Fibroblast of peridontal ligament (primary cell): Measurements from ENCODE around the gene PFDN2.
A peak's percentile ranks its signal among the peaks of the same experiment; 100 is the strongest.

ENCODE experiments used
- DNase-seq: peaks from one replicate; pipeline ENCODE4 v3.0.0-alpha.2; 2010; ENCODE audit errors: extremely low read depth

Gene PFDN2

GRCh38 chr1:161099090-161099802, 18.6 kb downstream of the PFDN2 start:
- no peak for DNase-seq

DNA sequence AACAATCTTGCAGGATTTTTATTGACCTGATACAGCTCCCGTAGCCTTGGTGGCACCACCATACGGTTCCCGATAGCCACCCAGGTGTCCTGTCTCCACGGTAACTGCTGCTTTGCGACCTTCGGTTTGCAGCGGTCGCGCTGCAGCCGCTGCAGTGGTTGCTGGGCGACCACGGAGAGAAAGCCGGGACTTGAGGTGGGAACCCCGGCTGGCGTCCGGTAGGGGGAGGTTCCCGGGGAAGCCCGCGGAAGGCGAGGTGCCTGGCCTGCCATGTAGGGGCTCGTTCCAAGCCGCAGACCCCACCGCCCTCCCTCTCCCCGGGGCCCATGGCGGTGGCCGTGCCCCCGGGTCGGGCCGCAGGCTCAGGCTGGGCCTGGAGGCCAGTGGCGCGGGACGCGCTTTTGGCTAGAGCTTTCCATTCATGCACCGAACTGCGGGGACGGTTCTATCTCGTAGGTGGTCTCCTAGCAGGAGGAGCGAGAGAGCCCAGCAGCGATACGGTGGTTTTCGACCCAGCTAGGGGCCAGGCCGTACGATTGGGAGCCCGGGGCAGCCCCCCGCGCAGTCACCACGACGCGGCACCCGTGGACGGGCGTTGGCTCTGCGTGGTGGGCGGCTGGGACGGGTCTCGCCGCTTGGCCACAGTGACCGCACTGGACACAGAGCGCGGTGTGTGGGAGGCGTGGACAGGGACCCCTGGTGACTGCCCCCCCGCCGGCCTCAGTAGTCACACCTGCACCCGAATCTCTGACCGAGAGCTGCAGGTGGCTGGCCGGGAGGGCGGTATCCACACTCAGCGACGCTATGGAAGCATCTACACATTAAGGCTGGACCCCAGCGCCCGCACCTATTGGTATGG, 19.4 kb downstream of the PFDN2 start, which contains the start of gene KLHDC9:
TSS of gene KLHDC9 (plus strand) at position 152 of the 859 bp plus-strand sequence. CDS start at position 327, 175 bp downstream.
- peak; percentile 60 for DNase-seq

GRCh38 chr1:161096530-161096929, 21.3 kb downstream of the PFDN2 start:
- DNase-seq, result peak; percentile 82

- DNase-seq, result no peak
Observed at GRCh38 chr1:161096015-161096414, 21.8 kb downstream of the PFDN2 start.

GRCh38 chr1:161095230-161095629, 22.6 kb downstream of the PFDN2 start:
- DNase-seq, result no peak

- no peak for DNase-seq
Observed at GRCh38 chr1:161094481-161094880, 23.4 kb downstream of the PFDN2 start.

DNA sequence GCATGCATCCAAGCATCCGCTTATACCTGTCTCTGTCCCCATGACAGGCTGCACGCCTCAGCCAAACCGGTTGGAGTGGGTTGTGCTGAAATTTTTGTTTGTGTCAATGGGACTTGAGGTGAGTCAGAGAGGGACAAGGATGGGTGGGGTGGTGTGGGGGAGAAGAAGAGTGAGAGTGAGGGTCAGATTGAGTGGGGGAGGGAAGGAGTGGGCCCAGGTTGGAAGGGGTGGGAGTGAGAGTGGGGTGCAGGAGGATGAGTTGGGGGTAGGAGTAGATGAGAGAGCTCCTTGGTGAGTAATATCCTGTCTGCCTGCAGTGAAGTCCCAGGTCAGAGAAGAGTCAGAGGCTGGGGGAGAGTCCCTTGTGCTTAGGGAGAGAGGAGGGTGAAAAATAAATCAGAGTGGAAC, 25.2 kb downstream of the PFDN2 start:
- DNase-seq, result no peak

DNA sequence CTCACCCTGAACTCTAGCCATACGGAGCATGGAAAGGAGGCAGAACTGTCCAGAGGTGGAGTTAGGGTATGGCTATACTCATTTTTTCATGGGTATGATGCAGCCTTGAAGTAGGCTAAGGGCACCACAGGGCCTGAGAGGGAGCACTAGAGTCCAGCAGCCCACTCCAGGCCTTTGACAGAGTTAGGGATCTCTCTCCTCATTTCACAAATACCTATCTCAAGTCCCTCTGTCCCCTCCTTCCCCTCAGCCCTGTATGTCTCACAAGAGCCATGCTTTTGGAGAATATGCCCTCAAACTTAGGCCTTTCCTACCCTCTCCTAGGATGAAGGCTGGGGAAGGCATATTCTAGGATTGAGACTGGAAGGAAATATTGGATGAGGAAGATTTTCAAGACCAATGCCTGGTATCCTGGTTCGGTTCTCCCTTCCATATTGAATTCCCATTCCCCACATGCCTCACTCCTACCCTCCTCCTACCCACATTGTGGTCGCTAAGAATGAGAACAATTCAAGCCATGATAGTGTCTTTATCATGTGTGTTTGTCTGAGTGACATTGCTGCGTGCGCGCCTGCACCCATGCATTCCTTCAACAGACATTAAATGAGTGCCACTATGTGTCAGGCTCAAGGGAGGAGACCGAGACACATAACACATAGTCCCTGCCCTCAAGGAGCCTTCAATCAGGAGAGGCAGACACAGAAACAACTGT, 25.9 kb downstream of the PFDN2 start:
- DNase-seq, result no peak

DNA sequence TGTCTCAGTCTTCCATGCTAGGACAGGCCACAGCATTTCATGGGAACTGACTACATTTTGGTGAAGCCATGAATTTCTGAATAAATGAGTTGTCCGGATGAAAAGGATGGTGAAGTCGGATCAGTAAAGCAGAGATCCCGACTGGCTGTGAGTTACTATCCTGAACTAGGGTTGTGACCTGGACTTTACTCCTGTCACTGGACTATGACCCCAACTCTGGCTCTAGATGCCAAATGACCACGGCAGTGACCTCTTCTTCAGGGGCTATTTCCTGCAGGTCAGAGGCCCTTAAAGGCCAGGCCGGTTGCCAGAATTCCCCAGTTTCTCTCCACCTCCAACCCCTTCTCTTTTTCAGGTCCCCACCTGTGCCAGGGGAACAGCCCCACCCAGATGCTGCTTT, 26.7 kb downstream of the PFDN2 start:
- DNase-seq, result no peak

DNA sequence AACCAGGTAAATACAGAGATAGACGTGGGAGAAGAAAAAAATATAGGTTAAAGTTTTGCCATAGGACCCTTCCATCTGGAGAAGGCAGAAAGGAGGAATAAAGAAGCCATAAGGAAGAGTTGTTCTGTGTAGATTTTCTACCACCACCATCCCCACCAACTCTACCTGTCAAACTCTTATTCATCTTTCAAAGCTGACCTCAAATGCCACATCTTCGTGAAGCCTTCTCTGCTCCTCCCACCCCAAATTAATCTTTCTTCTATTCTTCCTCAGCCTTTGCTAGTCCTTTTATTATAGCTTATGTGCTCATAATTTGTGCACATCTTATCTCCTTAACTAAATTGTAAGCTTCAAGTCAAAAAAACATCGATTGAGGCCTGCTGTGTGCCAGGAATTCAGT, 27.2 kb downstream of the PFDN2 start:
- DNase-seq, result no peak

DNA sequence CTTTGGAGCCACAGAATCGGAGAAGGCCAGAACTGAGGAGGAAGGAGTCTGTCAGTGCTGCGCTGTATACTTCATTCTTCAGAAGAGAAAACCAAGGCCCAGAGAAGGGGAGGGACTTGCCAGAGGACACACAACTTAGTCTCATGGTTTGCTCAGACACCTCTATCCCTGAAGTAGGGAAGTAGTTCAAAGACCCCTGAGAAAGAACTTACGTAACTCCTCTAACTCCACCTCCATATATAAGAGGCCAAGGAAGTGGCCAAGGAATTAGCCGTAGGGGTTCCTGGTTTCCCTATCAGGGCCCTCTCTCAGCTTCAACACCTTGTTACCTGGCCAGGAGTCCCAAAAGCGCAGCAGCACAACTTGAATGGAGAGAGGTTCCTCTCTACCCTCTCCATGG, 27.9 kb downstream of the PFDN2 start:
- DNase-seq, result no peak

- no peak for DNase-seq
Observed at GRCh38 chr1:161089251-161089924, 28.4 kb downstream of the PFDN2 start, which contains the start of gene NECTIN4. TSS of gene NECTIN4 (minus strand) at chr1:161089558. CDS start at chr1:161089296, 262 bp downstream.

DNA sequence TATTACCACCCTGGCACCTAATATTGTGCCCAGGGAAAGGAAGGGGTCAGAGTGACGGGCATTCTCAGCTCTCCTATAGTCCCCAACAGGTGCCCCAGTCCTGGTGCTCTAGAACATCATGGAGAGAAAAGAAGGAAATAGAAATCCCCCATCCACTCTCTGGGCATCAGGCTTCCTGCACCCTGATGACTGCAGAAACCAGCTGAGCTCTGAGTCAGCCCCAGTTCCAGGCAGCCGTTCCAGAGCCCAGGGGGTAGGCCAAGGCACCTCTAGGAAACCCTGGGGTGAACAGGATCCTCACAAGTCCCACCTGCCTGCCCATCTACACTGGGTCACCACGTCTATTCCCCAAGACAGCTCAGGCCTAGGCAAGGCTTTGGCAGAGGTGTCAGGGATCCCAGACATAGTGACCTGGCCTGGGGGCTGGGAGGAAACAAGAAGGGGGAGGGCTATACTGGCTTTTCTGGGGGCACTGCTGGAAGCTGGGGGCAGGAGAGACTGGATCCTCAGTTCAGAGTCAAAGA, 29.2 kb downstream of the PFDN2 start:
- peak; percentile 30 for DNase-seq

DNA sequence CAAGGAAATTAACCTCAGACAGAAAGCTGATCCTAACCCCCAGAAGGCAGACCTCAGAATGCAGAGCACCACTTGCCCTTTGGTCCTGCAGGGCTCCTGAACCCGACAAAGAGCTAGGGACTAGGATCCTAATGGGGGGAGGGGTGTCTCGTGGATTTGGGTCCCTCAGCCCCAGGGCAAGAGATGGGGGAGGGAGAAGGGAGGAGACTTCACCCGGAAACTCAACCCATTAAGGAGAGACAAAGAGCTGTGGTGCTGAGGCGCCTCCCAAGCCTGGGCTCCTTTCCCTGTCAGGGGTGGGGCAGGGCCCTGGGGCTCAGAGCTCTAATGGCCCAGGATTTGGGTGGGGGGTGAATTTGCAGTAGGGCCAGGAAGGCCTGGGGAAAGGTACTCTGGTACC, 31.4 kb downstream of the PFDN2 start:
- DNase-seq, result no peak

DNA sequence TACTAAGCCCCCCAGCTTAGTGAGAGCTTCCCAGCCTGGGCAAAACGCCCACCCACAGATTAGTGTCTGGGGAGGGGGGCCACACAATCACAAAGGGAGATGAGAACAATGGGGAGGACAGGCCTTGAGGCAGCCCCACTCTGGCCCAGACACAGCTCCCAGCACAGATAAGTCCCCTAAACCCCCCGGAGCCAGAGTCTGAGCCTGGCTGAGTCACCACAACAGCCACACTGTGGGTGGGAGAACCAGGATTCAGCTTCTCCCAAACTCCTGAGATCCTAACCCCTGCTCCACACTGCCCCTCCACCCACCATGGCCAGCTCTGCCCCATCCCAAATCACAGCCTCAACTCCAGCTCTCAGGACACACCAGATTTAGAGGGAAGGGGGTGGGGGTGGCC, 32.7 kb downstream of the PFDN2 start:
- DNase-seq, result no peak

GRCh38 chr1:161084597-161084988, 33.2 kb downstream of the PFDN2 start:
- DNase-seq, result no peak

DNA sequence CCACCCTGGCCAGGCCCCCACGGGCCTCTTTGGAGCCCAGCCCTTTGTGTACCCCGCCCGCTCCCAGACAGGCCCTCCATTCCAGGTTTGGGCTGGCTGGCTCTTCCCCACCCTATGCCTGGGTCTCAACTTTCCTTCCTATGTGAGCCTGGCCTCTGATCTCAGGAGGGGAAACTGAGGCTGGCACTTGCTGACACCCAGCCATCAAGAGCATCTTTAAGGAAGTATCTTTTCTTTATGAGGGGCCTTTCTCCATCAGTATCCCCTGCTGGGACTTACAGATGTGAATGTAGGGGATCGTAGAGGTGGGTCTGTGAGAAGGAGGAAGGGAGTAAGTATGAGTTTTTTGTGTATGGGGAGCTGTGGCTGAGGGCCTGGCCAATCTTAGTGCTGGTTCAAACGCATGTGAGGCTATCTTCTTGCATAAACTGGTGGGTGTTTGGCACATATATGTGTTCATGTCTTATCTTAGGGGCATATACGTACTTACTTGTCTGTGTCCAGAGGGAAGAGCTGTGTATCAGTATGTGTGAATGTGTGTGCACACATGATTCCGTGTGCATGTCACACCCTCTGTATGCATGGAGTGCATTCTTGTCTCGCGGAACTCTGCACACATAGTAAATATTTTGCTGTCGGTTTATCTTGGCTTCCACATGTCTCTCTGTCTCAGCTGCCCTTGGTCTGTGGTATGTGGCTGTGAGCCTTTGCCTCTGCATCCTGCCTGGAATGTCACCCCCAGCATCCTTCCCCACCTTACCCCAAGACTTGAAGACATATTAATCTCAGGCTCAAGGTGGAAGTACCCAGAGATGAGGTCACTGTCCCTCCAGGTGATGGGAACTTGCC, 33.9 kb downstream of the PFDN2 start:
- peak; percentile 11 for DNase-seq

DNA sequence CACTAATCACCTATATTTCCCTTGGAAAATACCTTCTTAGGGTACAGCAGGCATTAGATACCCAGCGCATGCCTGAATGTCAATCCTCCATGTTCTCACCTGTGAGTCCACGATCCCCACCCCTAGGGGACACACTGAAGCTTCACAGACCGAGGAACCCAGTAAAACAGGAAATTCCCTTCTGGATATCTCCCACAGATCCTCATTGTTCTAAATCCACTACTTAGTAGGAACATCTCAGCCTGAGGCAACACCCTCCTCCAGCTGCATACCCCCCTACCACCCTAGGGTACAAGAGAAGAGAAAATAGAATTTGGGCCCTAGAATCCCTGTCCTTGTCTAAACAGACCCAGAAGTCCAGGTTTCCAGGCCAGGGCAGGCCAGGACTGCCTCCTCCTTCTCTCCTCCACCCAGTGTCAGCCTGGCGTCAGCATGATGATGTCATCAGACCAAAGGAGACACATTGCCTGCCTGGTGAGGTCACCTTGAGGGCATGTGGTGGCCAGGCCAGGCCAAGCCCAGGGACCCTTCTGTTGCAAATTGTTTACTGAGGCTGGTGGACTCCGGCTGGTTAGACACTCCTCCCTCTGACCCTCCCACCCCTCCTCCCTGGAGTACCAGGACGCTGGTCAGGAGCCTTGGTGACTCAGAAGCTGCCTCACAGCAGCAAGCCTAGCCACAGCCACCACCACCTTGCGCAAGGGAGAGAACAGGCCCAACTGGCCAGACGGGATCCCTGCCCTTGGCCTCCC, 34.7 kb downstream of the PFDN2 start:
- peak; percentile 85 for DNase-seq

- no peak for DNase-seq
Observed at GRCh38 chr1:161082483-161082882, 35.4 kb downstream of the PFDN2 start.

DNA sequence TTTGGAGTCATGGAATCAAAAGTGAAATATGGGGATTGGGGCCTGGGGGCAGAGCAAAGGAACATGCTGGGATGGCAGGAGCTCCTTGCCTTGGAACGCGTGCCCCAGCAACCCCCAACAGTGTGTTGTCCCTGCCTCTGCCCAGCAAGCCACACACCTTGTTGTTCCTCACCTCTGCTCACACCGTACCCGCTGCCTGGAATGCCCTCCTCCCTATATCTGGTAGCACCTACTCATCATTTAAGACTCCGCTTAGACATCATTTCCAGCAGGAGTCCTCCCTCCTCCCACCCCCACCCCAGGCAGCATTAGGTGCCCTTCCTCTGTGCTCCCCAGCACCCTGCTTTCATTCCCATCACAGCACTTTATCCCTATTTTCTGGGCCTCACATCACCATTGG, 36.3 kb downstream of the PFDN2 start:
- DNase-seq, result no peak
